Left lung (tissue), 10 donors: ENCODE data around the gene HNRNPUL2. TPM values are rescaled to one million over a fixed set of nuclear protein-coding genes. Genes with fewer than 3 reads are reported as not detected.
A peak's percentile ranks its signal among the peaks of the same experiment; 100 is the strongest.

Experiments used
- ATAC-seq: fragments of 200-7000 bp; cut with Tn5 transposase; one replicate; pipeline ENCODE4 v1.9.1; 2020; ENCODE audit warnings: moderate library complexity
- DNase-seq, 4 donors: peaks; one replicate each; pipeline ENCODE4 v3.0.0-alpha.2; 2013 to 2020
- H3K27ac ChIP-seq, 2 donors: fragments of 200-600 bp; sonication (generic) in 1 of 2; one replicate each; pipeline versions ENCODE4 v1.5.0 to v1.8.0; 2020 to 2021
- H3K27me3 ChIP-seq, 2 donors: fragments of 200-600 bp; sonication (generic) in 1 of 2; one replicate each; pipeline versions ENCODE4 v1.5.0 to v1.8.0; 2020 to 2021
- H3K36me3 ChIP-seq, 2 donors: fragments of 200-600 bp; sonication (generic) in 1 of 2; one replicate each; pipeline versions ENCODE4 v1.5.0 to v1.8.0; 2020 to 2021
- H3K4me1 ChIP-seq, 2 donors: fragments of 200-600 bp; one replicate each; pipeline ENCODE4 v1.8.0; 2021
- H3K4me3 ChIP-seq, 2 donors: fragments of 200-600 bp; sonication (generic) in 1 of 2; one replicate each; pipeline versions ENCODE4 v1.5.0 to v1.8.0; 2020 to 2021; ENCODE audit warnings: mild to moderate bottlenecking in 1 of 2
- H3K9me3 ChIP-seq, 2 donors: fragments of 200-600 bp; sonication (generic) in 1 of 2; one replicate each; pipeline versions ENCODE4 v1.5.0 to v1.8.0; 2020 to 2021
- CTCF ChIP-seq, 2 donors: fragments of 200-600 bp; sonication (generic) in 1 of 2; IDR thresholded peaks; one replicate each; pipeline versions ENCODE4 v1.5.0 to v1.8.0; 2021; ENCODE audit warnings: antibody characterized with exemption in 2 of 2
- intact Hi-C, 2 donors: fragments of 100-400 bp; cut with DNase I; formaldehyde crosslinking; loops; one replicate each; pipeline versions ENCODE4 v1.11.2 to v1.14.2; 2022
- polyA plus RNA-seq, 6 donors: library from polyadenylated mRNA; unstranded; fragments of 120-200 nt; gene quantifications; one replicate each; pipeline ENCODE4 v1.2.1, GENCODE V29; 2013; ENCODE audit not compliant: insufficient read length in 6 of 6
- total RNA-seq, 2 donors: library from RNA; stranded (reverse); fragmentation: NEBNext Ultra II Directional; extraction: Animal tissue kit (Norgen Biotek cat#: 25700); gene quantifications; one replicate each; pipeline ENCODE4 v1.2.1, GENCODE V29; 2021
- donor health status: DM: no; HTN: yes; CAD: no.
- donor health status: DM: no; HTN: no; CAD: no.

Gene HNRNPUL2
- total and polyA plus RNA-seq, 8 donors, result 31.8 to 95.4 (median 88.0) TPM

GRCh38 chr11:62712276-62712812 is 14.9 kb downstream of the HNRNPUL2 start:
- peaks cover 0 to 72% of the 10 kb centered on the region in 2 donors for H3K36me3 ChIP-seq
- peak overlapping the region; percentile 23 to 49 for H3K27ac ChIP-seq
- ATAC-seq (no peak), DNase-seq (no peak)
- no peaks in the 10 kb centered on the region for H3K27me3 ChIP-seq
- intact Hi-C loops, result no loop called here
- no peaks in the 10 kb centered on the region for H3K9me3 ChIP-seq
- no peak overlapping the region for H3K4me3 ChIP-seq
- H3K4me1 ChIP-seq, result peaks cover 17 to 42% of the 10 kb centered on the region in 2 donors
- no peak for TF ChIP-seq CTCF (IDR thresholded peaks at IDR 0.05)

DNA sequence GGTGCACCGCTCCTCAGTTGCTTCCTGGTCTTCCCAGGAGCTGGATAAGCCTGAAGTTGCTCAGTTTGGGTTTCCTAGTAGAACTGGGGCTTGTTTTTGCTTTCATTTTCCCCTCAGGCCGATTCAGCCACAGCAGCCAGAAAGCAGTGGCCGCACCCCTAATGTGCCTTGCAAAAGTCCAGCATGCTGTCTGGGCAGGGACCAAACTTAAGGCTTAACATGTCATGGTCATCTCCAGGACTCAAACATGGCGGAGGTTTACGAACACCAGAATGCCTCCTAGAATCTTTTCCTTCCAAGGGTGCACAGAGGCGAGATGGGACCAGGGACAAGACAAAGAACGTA is 17.3 kb downstream of the HNRNPUL2 start:
- H3K4me3 ChIP-seq, result peak overlapping the region; percentile 51 to 59
- no peaks in the 10 kb centered on the region for H3K27me3 ChIP-seq
- intact Hi-C loops, result no loop called here
- ATAC-seq (no peak), DNase-seq (no peak)
- H3K36me3 ChIP-seq, result peaks cover 0 to 48% of the 10 kb centered on the region in 2 donors
- H3K9me3 ChIP-seq, result no peaks in the 10 kb centered on the region
- H3K27ac ChIP-seq, result peak overlapping the region; percentile 96 to 97
- H3K4me1 ChIP-seq, result peaks cover 29 to 63% of the 10 kb centered on the region in 2 donors
- no peak for TF ChIP-seq CTCF (IDR thresholded peaks at IDR 0.05)

GRCh38 chr11:62709247-62710000 is 17.8 kb downstream of the HNRNPUL2 start:
- H3K4me1 ChIP-seq, result peaks cover 29 to 68% of the 10 kb centered on the region in 2 donors
- H3K9me3 ChIP-seq, result no peaks in the 10 kb centered on the region
- DNase-seq (peak; percentile 96 to 99 (median 98)), ATAC-seq (peak; percentile 82)
- peak overlapping the region; percentile 51 to 59 for H3K4me3 ChIP-seq
- no peak for TF ChIP-seq CTCF (IDR thresholded peaks at IDR 0.05)
- peaks cover 0 to 43% of the 10 kb centered on the region in 2 donors for H3K36me3 ChIP-seq
- no peaks in the 10 kb centered on the region for H3K27me3 ChIP-seq
- H3K27ac ChIP-seq, result peak overlapping the region; percentile 96 to 97
- intact Hi-C loops, result no loop called here

DNA sequence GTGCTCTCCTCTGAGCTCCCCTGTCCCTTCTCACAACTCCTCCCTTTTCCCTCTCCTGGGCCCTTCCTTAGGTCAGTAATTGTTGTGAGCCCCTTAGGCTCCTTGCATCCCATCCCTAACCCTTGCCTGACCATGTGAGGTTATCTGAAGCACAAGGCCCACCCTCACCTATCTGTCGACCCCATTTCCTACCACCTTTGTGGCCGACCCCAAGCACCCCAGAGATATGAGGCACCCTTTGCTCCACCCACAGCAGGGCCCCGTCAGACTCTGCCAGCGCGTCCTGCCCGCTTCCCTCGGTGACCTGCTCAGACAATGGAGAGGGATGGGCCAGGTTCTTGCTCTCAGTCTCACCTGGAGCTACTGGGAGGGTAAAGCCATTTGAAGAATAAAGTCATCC is 18.5 kb downstream of the HNRNPUL2 start:
- TF ChIP-seq CTCF (IDR thresholded peaks at IDR 0.05), result no peak
- no peaks in the 10 kb centered on the region for H3K27me3 ChIP-seq
- H3K4me3 ChIP-seq, result peak overlapping the region; percentile 51 to 59
- peaks cover 0 to 36% of the 10 kb centered on the region in 2 donors for H3K36me3 ChIP-seq
- H3K9me3 ChIP-seq, result no peaks in the 10 kb centered on the region
- H3K27ac ChIP-seq, result peak overlapping the region; percentile 96 to 97
- intact Hi-C loops, result no loop called here
- ATAC-seq (peak; percentile 13), DNase-seq (no peak)
- H3K4me1 ChIP-seq, result peaks cover 26 to 69% of the 10 kb centered on the region in 2 donors

- ATAC-seq, result no peak
- peak overlapping the region; percentile 51 to 59 for H3K4me3 ChIP-seq
Observed at GRCh38 chr11:62708392-62708791, 18.9 kb downstream of the HNRNPUL2 start.

More at GRCh38 chr11:62708392-62708791, 18.9 kb downstream of the HNRNPUL2 start:
- H3K9me3 ChIP-seq, result no peaks in the 10 kb centered on the region
- no peaks in the 10 kb centered on the region for H3K27me3 ChIP-seq
- intact Hi-C loops, result no loop called here
- H3K27ac ChIP-seq, result peak overlapping the region; percentile 96 to 97
- no peak for TF ChIP-seq CTCF (IDR thresholded peaks at IDR 0.05)
- peaks cover 26 to 67% of the 10 kb centered on the region in 2 donors for H3K4me1 ChIP-seq
- DNase-seq, result no peak
- H3K36me3 ChIP-seq, result peaks cover 0 to 32% of the 10 kb centered on the region in 2 donors
